Smooth muscle cell (in vitro differentiated cells): ENCODE data around the gene UMAD1. TPM values are rescaled to one million over a fixed set of nuclear protein-coding genes. Genes with fewer than 3 reads are reported as not detected.
"Not testable (repeated sequence)": the region's sequence is repeated elsewhere in the genome, so short reads cannot be mapped to it uniquely, and the experiment has no call there.

Experiments used
- DNase-seq: peaks from one replicate; lab custom pipeline; 2025; ENCODE audit not compliant: unreplicated experiment; lab: John Stamatoyannopoulos, UW
- H2AFZ ChIP-seq: fragments of 200-600 bp; sonication (generic); 2 replicates; pipeline ENCODE4 v1.6.0; 2016; ENCODE audit warnings: antibody characterized with exemption, low read depth, mild to moderate bottlenecking
- H3F3A ChIP-seq: fragments of 200-600 bp; sonication (generic); 2 replicates; pipeline ENCODE4 v1.6.0; 2017; ENCODE audit warnings: antibody characterized with exemption, low read depth
- H3K27ac ChIP-seq: fragments of 200-600 bp; sonication (generic); 2 replicates; pipeline ENCODE4 v1.5.1; 2016; ENCODE audit warnings: low read depth, mild to moderate bottlenecking
- H3K27me3 ChIP-seq: fragments of 200-600 bp; sonication (generic); 2 replicates; pipeline ENCODE4 v1.6.1; 2016; ENCODE audit warnings: low read depth, mild to moderate bottlenecking
- H3K36me3 ChIP-seq: fragments of 200-600 bp; sonication (generic); 2 replicates; pipeline ENCODE4 v1.5.1; 2016; ENCODE audit warnings: low read depth
- H3K4me1 ChIP-seq: fragments of 200-600 bp; sonication (generic); 2 replicates; pipeline ENCODE4 v1.5.1; 2016; ENCODE audit warnings: low read depth
- H3K4me2 ChIP-seq: fragments of 200-600 bp; sonication (generic); 2 replicates; pipeline ENCODE4 v1.6.0; 2016; ENCODE audit warnings: mild to moderate bottlenecking
- H3K4me3 ChIP-seq: fragments of 200-600 bp; sonication (generic); 2 replicates; pipeline ENCODE4 v1.5.1; 2016; ENCODE audit warnings: mild to moderate bottlenecking
- H3K79me2 ChIP-seq: fragments of 200-600 bp; sonication (generic); 2 replicates; pipeline ENCODE4 v1.6.0; 2016; ENCODE audit warnings: low read depth, mild to moderate bottlenecking
- H3K9ac ChIP-seq: fragments of 200-600 bp; sonication (generic); 2 replicates; pipeline ENCODE4 v1.6.0; 2016; ENCODE audit warnings: low read depth
- H3K9me3 ChIP-seq: fragments of 200-600 bp; sonication (generic); replicated peaks from 2 replicates; pipeline ENCODE4 v1.5.1; 2016; ENCODE audit warnings: low read depth
- H4K20me1 ChIP-seq: fragments of 200-600 bp; sonication (generic); 2 replicates; pipeline ENCODE4 v1.6.0; 2016; ENCODE audit warnings: low read depth
- CTCF ChIP-seq: fragments of 200-600 bp; sonication (generic); IDR thresholded peaks from 2 replicates; pipeline ENCODE4 v1.5.1; 2017; ENCODE audit warnings: borderline replicate concordance, mild to moderate bottlenecking, antibody characterized with exemption; ENCODE audit not compliant: insufficient read depth, poor library complexity, severe bottlenecking
- WGBS: methylation state at CpG from one replicate; pipeline ENCODE4 v1.1.7; 2016; ENCODE audit warnings: low lambda C conversion rate; 5-methylcytosine and 5-hydroxymethylcytosine counted together
- polyA plus RNA-seq: library from polyadenylated mRNA; unstranded; fragments of >200 nt; fragmentation: Nextera tagmentation; extraction: Ambion mirVana; gene quantifications from 2 replicates; pipeline ENCODE4 v1.2.1, GENCODE V29; 2016
- total RNA-seq: library from RNA; depleted of rRNA; stranded (reverse); fragments of >200 nt; gene quantifications from 2 replicates; pipeline ENCODE4 v1.2.3, GENCODE V29; 2014

The UMAD1 gene
- total and polyA plus RNA-seq, 2 experiments from 2014 or later = 13.7 to 24.3 TPM

- Histone ChIP-seq H3K79me2 (no peaks in the 10 kb centered on the region), H3K27ac (no peak overlapping the region), H2AFZ (no peak overlapping the region), H3K27me3 (no peaks in the 10 kb centered on the region), H4K20me1 (no peaks in the 10 kb centered on the region), H3K9me3 (no peaks in the 10 kb centered on the region), H3K9ac (no peak overlapping the region), H3K4me3 (no peak overlapping the region), H3K36me3 (no peaks in the 10 kb centered on the region), H3F3A (no peaks in the 10 kb centered on the region), H3K4me2 (no peak overlapping the region), H3K4me1 (peaks cover 6% of the 10 kb centered on the region)
- 91% methylated on average over 2 of the region's 2 CpGs for WGBS
- TF ChIP-seq CTCF = no peak
- no peak for DNase-seq
Measured at GRCh38 chr7:7802531-7802930, 162.0 kb downstream of the UMAD1 start.

- Histone ChIP-seq H3K4me1 (peaks cover 6% of the 10 kb centered on the region), H3K27me3 (no peaks in the 10 kb centered on the region), H3K4me3 (no peak overlapping the region), H4K20me1 (no peaks in the 10 kb centered on the region), H2AFZ (no peak overlapping the region), H3K9ac (no peak overlapping the region), H3K79me2 (no peaks in the 10 kb centered on the region), H3K27ac (peak overlapping the region; percentile 38), H3F3A (no peaks in the 10 kb centered on the region), H3K36me3 (no peaks in the 10 kb centered on the region), H3K9me3 (no peaks in the 10 kb centered on the region), H3K4me2 (peak overlapping the region; percentile 0)
- TF ChIP-seq CTCF = no peak
- no peak for DNase-seq
- WGBS = 18% methylated on average over 3 of the region's 3 CpGs
Measured at GRCh38 chr7:7803715-7804178, 163.2 kb downstream of the UMAD1 start.

- WGBS = 89% methylated on average over 9 of the region's 9 CpGs
- H3K4me1 ChIP-seq = not testable (repeated sequence)
Measured at GRCh38 chr7:7804822-7805221, 164.3 kb downstream of the UMAD1 start.

GRCh38 chr7:7805511-7806153 lies 165.1 kb downstream of the UMAD1 start:
- DNase-seq = no peak
- Histone ChIP-seq H3K4me2 (no peak overlapping the region), H3K9ac (no peak overlapping the region), H2AFZ (no peak overlapping the region), H4K20me1 (no peaks in the 10 kb centered on the region), H3K9me3 (no peaks in the 10 kb centered on the region), H3F3A (no peaks in the 10 kb centered on the region), H3K27ac (peak overlapping the region; percentile 15), H3K79me2 (no peaks in the 10 kb centered on the region), H3K4me3 (no peak overlapping the region), H3K36me3 (no peaks in the 10 kb centered on the region), H3K27me3 (no peaks in the 10 kb centered on the region), H3K4me1 (peaks cover 6% of the 10 kb centered on the region)
- 41% methylated on average over 2 of the region's 2 CpGs for WGBS
- TF ChIP-seq CTCF = no peak

More at GRCh38 chr7:7804822-7805221, 164.3 kb downstream of the UMAD1 start:
- H3K79me2 ChIP-seq, H3K36me3 ChIP-seq, H4K20me1 ChIP-seq, H3K4me2 ChIP-seq, H3K9me3 ChIP-seq, H3K4me3 ChIP-seq, H3F3A ChIP-seq, DNase-seq, H3K9ac ChIP-seq, H3K27me3 ChIP-seq, H2AFZ ChIP-seq, H3K27ac ChIP-seq: not testable (repeated sequence)
